ENCODE data around the gene MYO9B. TPM values are rescaled to one million over a fixed set of nuclear protein-coding genes. Genes with fewer than 3 reads are reported as not detected.
"Not testable (repeated sequence)": the region's sequence is repeated elsewhere in the genome, so short reads cannot be mapped to it uniquely, and the experiment has no call there.

Gene MYO9B
- total RNA-seq, 1 experiment from 2014 or later, result 74.6 TPM

DNA sequence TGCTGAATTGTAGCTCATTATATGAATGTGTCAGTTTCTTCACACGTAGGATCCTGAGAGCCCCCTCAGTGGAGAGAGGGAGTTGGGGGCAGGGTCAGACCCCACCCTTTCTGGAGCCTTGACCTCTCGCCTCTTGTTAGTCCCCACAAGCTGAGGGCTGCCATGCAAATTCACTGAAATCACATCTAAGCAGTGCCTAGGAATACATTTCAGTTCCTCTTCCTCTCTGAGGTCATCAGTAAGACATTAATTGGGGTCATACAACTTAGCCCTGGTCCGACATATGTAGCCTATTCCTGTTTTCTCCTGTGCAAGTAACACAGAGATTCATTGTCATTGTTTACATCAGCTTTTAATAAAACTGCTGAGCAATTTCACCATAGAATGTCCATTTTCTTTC, 30.0 kb downstream of the MYO9B start:
- Histone ChIP-seq H3K36me3 (ENCODE audit: control insufficient read depth in 1 of 2, insufficient read depth in 2 of 2, low read length in 2 of 2) (peaks cover 11 to 14% of the 10 kb centered on the region in 2 experiments), H3K9me3 (ENCODE audit: control insufficient read depth in 1 of 2, insufficient read depth in 1 of 2, low read depth in 1 of 2, low read length in 2 of 2) (no peaks in the 10 kb centered on the region), H3K79me2 (ENCODE audit: insufficient read depth, low read length) (peaks cover 74% of the 10 kb centered on the region), H3K27ac (ENCODE audit: low read depth, low read length) (no peak overlapping the region), H4K20me1 (ENCODE audit: insufficient read depth) (no peaks in the 10 kb centered on the region), H3K9me2 (ENCODE audit: insufficient read depth) (no peaks in the 10 kb centered on the region), H3K9ac (ENCODE audit: low read length) (no peak overlapping the region), H3K4me1 (ENCODE audit: control insufficient read depth in 1 of 2, insufficient read depth in 2 of 2, low read length in 2 of 2) (peaks cover 21 to 24% of the 10 kb centered on the region in 2 experiments), H3K4me3 (replicated peaks in 1 of 2; ENCODE audit: low read depth in 1 of 2, low read length in 2 of 2) (no peak overlapping the region), H3K4me2 (ENCODE audit: low read length) (no peak overlapping the region), H3K27me3 (ENCODE audit: insufficient read depth, low read length) (no peaks in the 10 kb centered on the region), H2AFZ (ENCODE audit: low read depth, low read length, poor library complexity, severe bottlenecking) (no peak overlapping the region)
- no TSS peak for BruUV-seq (replicated peaks)
- intact Hi-C loops (cut with micrococcal nuclease), result no loop called here
- CTCF ChIA-PET, result no interaction called here
- ATAC-seq (no peak), DNase-seq (ENCODE audit: low read depth, low spot score) (no peak)
- no peak for TF ChIP-seq EZH2phosphoT487 (IDR thresholded peaks at IDR 0.05; ENCODE audit: borderline replicate concordance)
- TF ChIP-seq SIN3A (IDR thresholded peaks at IDR 0.05; ENCODE audit: low read depth), result no peak
- no peak for TF ChIP-seq CEBPB (IDR thresholded peaks at IDR 0.05; ENCODE audit: low read depth)
- TF ChIP-seq POLR2A (IDR thresholded peaks at IDR 0.05; ENCODE audit: borderline replicate concordance, extremely low read depth, insufficient read depth, insufficient read length), result no peak
- TF ChIP-seq ZNF274 (IDR thresholded peaks at IDR 0.05; ENCODE audit: low read depth, low read length), result no peak
- no peak for TF ChIP-seq SRF (IDR thresholded peaks at IDR 0.05; ENCODE audit: low read depth)
- no peak for TF ChIP-seq YY1 (IDR thresholded peaks at IDR 0.05; ENCODE audit: extremely low read depth, insufficient replicate concordance, low read depth, low read length)
- TF ChIP-seq EGR1 (IDR thresholded peaks at IDR 0.05; ENCODE audit: low read depth), result no peak
- TF ChIP-seq, protein P1, sequence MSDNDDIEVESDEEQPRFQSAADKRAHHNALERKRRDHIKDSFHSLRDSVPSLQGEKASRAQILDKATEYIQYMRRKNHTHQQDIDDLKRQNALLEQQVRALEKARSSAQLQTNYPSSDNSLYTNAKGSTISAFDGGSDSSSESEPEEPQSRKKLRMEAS (IDR thresholded peaks at IDR 0.05), result no peak
- no peak for TF ChIP-seq CBX3 (IDR thresholded peaks at IDR 0.05; ENCODE audit: low read depth)
- TF ChIP-seq, protein P2, sequence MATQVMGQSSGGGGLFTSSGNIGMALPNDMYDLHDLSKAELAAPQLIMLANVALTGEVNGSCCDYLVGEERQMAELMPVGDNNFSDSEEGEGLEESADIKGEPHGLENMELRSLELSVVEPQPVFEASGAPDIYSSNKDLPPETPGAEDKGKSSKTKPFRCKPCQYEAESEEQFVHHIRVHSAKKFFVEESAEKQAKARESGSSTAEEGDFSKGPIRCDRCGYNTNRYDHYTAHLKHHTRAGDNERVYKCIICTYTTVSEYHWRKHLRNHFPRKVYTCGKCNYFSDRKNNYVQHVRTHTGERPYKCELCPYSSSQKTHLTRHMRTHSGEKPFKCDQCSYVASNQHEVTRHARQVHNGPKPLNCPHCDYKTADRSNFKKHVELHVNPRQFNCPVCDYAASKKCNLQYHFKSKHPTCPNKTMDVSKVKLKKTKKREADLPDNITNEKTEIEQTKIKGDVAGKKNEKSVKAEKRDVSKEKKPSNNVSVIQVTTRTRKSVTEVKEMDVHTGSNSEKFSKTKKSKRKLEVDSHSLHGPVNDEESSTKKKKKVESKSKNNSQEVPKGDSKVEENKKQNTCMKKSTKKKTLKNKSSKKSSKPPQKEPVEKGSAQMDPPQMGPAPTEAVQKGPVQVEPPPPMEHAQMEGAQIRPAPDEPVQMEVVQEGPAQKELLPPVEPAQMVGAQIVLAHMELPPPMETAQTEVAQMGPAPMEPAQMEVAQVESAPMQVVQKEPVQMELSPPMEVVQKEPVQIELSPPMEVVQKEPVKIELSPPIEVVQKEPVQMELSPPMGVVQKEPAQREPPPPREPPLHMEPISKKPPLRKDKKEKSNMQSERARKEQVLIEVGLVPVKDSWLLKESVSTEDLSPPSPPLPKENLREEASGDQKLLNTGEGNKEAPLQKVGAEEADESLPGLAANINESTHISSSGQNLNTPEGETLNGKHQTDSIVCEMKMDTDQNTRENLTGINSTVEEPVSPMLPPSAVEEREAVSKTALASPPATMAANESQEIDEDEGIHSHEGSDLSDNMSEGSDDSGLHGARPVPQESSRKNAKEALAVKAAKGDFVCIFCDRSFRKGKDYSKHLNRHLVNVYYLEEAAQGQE (IDR thresholded peaks at IDR 0.05; ENCODE audit: low read depth), result no peak
- no peak for TF ChIP-seq JUND (IDR thresholded peaks at IDR 0.05)
- RAD21 ChIA-PET (ENCODE audit: low non-redundant PET in 1 of 2, low total read pairs in 2 of 2, uncharacterized antibody in 2 of 2, unreplicated experiment in 2 of 2), result no interaction called here
- POLR2A ChIA-PET, result no interaction called here

DNA sequence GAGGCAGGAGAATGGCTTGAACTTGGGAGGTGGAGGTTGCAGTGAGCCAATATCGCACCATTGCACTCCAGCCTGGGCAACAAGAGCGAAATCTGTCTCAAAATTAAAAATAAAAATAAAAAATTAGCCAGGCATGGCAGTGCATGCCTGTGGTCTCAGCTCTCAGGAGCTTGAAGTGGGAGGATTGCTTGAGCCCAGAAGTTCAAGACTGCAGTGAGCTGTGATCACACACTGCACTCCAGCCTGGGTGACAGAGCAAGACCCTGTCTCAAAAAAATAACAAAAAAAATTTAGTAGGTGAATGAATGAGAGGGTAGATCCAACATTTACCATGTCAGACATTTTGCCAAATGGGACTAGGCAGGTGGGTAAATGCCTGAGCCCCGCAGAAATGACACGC, 31.4 kb downstream of the MYO9B start:
- H3K36me3 ChIP-seq (ENCODE audit: control insufficient read depth in 1 of 2, insufficient read depth in 2 of 2, low read length in 2 of 2), result peaks cover 13% of the 10 kb centered on the region in 2 experiments; a peak in 3 of 4 replicates
- POLR2A ChIA-PET, result interaction anchor here (1.8 kb wide), 1 partner anchor 11 kb away, joined by 5 read pairs; no protein-coding TSS in a partner anchor
- peaks cover 21 to 24% of the 10 kb centered on the region in 2 experiments for H3K4me1 ChIP-seq (ENCODE audit: control insufficient read depth in 1 of 2, insufficient read depth in 2 of 2, low read length in 2 of 2)
- ATAC-seq; H3K9me3 ChIP-seq (ENCODE audit: control insufficient read depth in 1 of 2, insufficient read depth in 1 of 2, low read depth in 1 of 2, low read length in 2 of 2); H4K20me1 ChIP-seq (ENCODE audit: insufficient read depth); H3K4me3 ChIP-seq (replicated peaks in 1 of 2; ENCODE audit: low read depth in 1 of 2, low read length in 2 of 2); DNase-seq (ENCODE audit: low read depth, low spot score); BruUV-seq (replicated peaks); CTCF ChIA-PET; H2AFZ ChIP-seq (ENCODE audit: low read depth, low read length, poor library complexity, severe bottlenecking); intact Hi-C loops (cut with micrococcal nuclease); H3K27me3 ChIP-seq (ENCODE audit: insufficient read depth, low read length); H3K9me2 ChIP-seq (ENCODE audit: insufficient read depth); RAD21 ChIA-PET (ENCODE audit: low non-redundant PET in 1 of 2, low total read pairs in 2 of 2, uncharacterized antibody in 2 of 2, unreplicated experiment in 2 of 2): not testable (repeated sequence)
- H3K9ac ChIP-seq (ENCODE audit: low read length), result peak overlapping the region; percentile 56
- peak overlapping the region; percentile 79 for H3K27ac ChIP-seq (ENCODE audit: low read depth, low read length)
- peaks cover 80% of the 10 kb centered on the region for H3K79me2 ChIP-seq (ENCODE audit: insufficient read depth, low read length)
- H3K4me2 ChIP-seq (ENCODE audit: low read length), result peak overlapping the region; percentile 80

Measured in HCT116 (cell line).